ENCODE results near the gene TGFBR3L.

TGFBR3L gene

GRCh38 chr19:7914598-7915045 lies at the start of gene TGFBR3L:
TSS of gene TGFBR3L (plus strand) at chr19:7914830.
- DNase-seq, result no peak

GRCh38 chr19:7865262-7865911 lies 49.2 kb upstream of the TGFBR3L start:
- no peak for DNase-seq

DNA sequence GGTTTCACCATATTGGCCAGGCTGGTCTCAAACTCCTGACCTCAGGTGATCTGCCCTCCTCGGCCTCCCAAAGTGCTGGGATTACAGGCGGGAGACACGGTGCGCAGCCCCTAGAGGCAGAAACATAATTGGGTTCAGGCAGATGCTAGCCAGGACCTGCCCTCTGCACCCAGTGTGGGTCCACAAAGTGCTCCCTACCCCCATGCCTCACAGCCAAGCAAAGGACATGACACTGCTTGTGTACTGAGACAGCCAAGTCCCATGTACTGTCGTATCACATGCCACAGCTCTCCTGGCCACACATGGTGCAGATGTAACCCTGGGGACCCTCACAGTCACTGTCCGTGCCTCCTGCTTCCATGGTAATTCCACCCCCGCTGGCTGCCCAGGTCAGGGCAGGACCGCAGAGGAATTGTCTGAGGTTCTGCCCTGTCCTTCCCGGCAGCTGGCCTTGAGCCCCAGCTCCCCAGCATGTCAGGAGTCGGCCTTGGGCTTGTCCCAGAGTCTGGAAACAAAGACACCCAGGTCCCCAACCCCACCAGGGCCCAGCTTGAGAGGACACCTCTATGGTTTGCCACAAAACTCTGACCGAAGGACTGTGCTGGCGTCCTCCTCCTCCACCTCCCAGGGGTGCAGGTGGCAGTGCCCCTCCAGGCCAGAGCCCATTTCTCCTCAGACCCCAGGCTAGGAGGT lies 48.1 kb upstream of the TGFBR3L start:
- no peak for DNase-seq

DNA sequence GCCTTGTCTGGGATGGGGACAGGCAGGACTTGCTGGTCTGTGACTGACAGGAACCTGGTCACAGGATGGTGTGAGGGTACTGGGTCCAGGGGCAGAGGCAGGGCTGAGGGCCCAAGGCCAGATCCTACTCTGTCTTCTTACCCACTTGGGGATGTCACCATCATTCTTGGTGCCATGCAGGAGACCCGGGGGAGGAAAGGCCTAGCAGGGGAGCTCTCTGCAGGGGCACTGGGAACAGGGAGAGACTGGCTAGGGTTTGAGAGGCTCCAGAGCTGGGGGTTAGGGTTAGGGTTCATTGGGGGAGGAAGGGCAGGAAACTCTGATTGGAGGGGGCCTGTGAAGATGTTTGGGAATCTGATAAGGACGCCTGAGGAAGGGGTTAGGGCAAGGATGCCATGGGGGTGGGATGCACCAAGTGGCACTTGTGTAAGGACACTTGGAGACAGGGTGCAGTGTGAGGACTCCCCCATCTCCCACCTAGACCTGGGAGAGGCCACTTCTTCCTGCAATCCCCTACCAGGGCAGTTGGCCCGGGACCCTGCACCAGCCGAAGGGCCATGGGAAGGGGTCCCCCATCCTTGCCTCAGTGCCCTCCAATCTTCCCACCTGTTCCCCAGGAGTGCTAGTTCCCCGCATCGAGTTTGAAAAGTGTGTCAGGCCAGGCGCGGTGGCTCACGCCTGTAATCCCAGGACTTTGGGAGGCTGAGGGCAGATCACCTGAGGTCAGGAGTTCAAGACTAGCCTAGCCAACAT lies 47.4 kb upstream of the TGFBR3L start:
- no peak for DNase-seq

DNA sequence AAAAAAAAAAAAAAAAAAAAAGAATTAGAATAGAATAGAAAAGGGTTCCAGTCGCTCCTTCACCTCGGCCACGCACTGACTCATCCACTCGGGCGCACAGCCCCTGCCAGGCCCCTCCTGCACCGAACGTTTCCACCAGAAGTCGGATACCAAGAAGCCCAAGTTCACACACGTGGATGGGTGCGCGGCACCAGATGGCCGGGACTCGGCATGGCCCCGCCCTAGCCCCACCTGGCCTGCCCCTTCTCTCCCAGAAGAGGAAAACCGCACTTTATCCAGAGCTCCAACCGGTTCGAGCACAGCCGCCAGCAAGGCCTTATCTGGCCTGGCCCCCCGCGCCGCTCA lies 46.3 kb upstream of the TGFBR3L start:
- DNase-seq, result no peak

DNA sequence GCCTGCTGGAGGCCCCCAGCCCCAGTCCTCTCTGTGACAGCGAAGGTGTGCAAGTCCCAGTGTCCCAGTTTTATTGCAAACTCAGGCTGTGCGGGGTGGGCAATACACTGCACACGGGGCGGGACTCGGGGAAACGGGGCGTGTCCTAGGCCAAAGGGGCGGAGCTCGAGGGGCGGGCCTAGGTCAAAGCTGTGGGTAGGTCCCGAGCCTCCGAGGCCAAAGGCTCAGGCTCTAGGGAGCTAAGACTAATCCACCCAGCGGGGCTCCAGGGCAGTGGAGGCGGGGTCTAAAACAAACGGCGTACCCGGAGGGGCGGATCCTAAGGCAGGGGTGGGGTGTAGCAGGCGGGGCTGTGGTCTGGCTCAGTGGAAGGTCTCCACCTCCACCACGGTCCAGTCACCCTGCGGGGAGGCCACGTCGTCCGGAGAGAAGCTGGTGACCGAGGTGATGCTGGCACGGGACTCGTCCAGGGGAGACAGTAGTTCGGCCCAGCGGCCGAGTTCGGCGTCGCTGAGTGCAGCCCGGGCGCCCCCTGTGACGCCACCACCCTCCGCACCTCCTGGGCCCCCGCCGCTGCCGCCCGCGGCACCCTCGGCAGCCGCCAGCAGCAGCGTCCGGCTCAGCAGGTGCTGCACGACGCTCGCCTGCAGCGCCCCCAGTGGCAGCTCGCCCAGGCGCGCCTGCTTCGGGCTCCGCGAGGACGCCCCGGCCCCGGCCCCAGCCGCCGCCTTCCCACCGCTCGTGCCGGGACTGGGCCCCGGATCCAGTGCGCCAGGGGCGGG lies 45.8 kb upstream of the TGFBR3L start:
- peak in 1 of 2 donors; percentile 53 for DNase-seq

DNA sequence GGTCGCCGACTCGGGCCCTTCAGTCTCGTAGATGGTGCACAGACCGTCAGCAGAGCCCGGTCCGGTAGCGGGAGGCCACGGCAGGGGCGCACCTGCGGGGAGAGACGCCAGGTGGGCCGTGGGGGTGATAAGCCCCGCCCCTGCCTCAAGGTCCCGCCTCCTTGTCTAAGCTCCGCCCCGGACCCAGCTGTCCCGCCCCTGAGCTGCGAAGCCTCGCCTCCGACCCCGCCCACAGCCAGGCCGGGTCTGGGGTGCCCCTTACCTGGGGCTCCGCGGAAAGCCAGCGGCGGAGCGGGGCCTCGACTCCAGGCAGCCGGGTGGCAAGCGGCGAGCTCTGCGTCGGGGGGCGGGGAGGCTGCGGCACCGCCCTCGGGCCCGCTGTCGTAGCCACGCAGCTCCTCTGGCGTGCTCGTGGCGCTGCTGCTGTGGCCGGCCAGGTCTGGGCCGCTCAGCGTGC lies 45.1 kb upstream of the TGFBR3L start:
- peak; percentile 5 to 53 for DNase-seq

GRCh38 chr19:7869910-7870511 lies 44.6 kb upstream of the TGFBR3L start:
- peak; percentile 19 to 59 for DNase-seq

- peak in 1 of 2 donors; percentile 36 for DNase-seq
These were observed 43.8 kb upstream of the TGFBR3L start for GRCh38 chr19:7870571-7871436.

DNA sequence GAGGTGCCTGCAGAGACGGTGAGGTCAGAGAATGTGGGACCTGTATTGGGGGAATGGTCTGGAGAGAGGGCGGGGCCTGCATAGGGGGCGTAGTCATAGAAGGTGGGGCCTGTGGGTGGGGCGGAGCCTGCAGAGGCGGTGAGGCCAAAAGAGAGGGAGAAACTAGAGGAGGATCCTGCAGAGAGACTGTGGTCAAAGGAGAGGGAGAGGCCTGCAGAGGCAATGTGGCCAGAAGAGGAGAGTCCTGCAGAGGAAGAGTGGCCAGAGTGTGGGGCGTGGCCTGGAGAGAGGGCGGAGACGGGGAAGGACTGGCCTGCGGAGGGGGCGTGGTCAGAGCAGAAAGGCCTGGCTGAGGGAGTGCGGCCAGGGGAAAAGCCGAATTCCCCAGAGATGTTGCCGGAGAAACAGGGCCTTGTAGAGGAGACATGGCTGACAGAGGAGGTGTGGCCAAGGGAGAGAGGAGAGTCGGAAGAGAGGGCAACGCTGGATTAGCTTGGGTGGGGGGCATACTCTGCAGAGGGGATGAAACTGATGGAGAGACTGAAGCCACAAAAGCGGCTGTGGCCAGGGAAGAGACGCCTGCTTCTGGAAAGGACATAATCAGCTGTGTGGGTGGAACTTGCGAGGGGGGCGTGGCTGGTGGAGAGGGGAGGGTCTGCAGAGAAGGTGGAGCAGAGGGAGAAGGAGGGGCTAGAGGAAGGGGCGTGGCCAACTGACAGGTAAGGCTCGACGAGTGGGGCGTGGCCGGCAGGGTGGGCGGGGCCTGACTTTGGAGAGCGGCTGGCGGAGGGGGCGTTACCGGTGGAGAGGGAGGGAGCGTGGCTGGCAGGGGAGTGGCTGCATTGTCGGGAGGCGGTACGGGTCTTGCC lies 43.0 kb upstream of the TGFBR3L start:
- DNase-seq, result peak; percentile 57 to 60

DNA sequence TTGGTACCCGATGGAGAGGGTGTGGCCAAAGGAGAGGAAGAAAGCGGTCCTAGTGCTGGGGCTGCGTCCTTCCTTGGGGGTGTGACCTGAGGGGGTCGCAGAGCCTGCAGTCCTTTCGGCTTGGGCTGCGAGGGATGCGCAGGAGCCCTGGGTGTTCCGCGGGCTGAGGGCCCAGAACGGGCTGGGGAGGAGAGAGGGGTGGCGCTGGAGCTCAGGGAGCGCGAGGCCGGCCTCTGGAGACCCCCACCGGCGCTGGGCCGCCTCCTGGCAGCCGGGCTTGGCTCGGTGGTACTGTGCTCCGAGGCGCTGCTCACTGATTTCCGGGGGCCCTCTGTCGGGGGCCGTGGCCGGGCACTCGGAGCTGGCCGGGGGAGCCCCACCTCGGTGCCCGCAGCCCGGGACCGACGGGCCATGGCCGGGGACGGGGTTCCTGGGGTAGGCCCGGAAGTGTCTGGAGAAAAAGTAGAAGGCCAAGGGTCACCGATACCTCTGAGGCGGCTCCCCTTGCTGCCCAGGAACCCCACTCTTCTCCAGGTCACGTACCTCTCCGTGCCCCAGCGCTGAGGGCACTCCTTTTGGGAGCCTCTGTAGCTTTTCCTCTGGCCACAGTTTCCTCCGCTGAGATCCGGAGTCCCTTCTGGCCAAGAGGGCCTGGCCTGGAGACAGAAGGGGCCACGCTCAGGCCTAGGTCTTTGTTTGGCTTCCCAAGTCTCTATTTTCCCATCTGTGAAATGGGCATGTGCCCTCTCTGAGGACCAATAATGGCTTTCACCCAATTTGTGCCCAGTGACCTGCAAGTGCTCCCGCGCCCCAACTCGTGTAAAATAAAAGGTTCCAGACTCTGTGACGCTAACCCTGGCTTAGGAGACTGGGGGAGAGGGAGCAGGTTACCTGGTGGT lies 42.1 kb upstream of the TGFBR3L start:
- DNase-seq, result no peak

DNA sequence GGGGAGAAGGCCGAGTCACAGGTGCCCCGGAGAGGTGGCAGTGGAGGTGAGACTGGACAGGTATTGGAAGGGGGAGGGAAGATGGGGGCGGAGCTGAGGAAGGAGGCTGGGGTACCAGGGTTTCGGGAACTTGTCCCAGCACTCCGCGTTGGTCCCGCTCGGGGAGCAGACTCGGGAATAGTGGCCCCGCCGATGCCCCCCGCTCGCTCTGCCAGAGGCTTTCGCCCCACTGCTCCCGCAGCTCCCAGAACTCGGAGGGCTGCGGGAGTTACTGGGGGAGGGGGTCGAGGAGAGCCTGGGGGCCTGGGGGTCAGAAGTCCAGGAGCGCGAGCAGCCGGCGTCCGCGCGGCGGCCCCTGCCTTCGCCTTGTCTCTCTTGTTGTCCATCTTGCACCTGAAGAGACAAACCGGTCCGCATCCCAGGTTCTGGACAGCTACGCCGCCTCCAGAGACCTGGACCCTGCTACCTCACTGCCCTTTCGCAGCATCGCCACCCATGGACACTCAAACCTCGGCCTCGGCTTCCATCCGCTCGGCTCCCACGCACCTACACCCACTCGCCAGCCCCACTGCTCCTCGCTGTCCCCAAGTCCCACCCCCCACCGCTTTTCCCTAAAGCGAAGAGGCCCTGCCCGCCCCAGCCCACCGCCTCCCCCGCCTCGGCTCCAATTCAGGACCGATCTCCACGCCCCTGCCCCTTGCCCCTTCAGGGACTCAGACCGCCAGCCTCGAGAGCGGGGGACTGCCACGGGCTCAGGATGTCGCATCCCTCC lies 41.1 kb upstream of the TGFBR3L start:
- DNase-seq, result no peak

- DNase-seq, result peak; percentile 25 to 45
These were observed 40.3 kb upstream of the TGFBR3L start, which contains the start of gene PRR36 for GRCh38 chr19:7874076-7874896. TSS of gene PRR36 (minus strand) at chr19:7874390. CDS start at chr19:7873689, 701 bp downstream.

DNA sequence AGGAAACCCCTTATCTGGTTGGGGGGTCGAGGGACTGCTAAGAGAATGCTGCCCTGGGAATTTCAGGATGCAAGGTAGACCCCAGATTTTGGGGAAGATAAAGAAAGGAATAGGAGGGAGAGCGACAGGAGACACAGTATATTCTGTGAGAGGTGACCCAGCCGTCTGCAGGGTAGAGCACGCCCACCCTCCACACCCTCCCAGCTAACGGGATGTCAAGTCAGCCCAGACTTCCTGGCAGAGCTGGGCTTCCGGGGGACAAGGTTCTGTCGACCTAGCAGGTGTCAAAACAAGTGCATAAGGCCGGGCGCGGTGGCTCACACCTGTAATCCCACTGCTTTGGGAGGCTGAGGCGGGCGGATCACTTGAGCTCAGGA lies 39.7 kb upstream of the TGFBR3L start:
- DNase-seq, result no peak

GRCh38 chr19:7877249-7877836 lies 37.3 kb upstream of the TGFBR3L start:
- DNase-seq, result no peak

DNA sequence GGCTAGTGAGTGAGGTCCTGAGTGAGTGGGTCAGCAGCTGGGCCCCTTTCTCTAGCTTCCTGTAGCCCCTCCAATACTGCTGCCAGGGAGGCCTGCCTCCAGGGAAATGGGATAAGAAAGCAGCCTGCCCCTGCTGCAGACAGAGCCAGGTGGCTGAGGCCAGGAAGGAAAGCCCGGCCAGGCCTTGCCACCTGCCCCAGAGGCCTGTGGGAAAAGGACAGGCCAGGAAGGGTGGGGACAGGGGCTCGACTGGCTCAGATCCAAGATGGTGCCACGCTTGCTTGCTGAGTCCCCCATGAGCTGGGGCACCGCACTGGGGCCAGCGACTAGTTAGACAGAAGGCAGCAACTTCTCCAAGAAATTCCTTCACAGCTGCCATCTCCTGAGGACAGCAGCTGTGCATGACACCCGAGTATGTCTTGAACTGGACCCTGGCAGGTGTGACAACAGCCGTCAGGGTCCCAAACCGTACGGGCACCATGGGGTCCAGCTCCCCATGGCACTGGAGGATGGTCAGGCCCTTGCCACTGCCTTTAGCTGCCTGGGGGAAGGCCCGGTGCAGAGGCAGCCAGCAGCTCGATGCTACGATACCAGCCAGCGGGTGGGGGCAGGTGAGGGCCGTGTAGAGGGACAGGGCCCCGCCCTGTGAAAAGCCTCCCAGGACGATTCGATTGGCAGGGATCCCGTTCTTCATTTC lies 35.4 kb upstream of the TGFBR3L start:
- no peak for DNase-seq

GRCh38 chr19:7879836-7880235 lies 34.8 kb upstream of the TGFBR3L start:
- DNase-seq, result no peak
